GM19455 (cell line): ENCODE measurements around the gene CHRM2.
"Not testable (repeated sequence)": the region's sequence is repeated elsewhere in the genome, so short reads cannot be mapped to it uniquely, and the experiment has no call there.

Experiments
- ATAC-seq: cut with Tn5 transposase; IDR thresholded peaks from one replicate; pipeline ENCODE4 v1.9.1; 2021; ENCODE audit not compliant: unreplicated experiment

Gene CHRM2

GRCh38 chr7:136868496-136869000 is at the start of gene CHRM2:
CHRM2 (plus strand) TSS chr7:136868652; CDS start chr7:137014866, 146,214 bp downstream.
- ATAC-seq: no peak

- not testable (repeated sequence) for ATAC-seq
Observed at GRCh38 chr7:136831398-136831797, 37.1 kb upstream of the CHRM2 start.

DNA sequence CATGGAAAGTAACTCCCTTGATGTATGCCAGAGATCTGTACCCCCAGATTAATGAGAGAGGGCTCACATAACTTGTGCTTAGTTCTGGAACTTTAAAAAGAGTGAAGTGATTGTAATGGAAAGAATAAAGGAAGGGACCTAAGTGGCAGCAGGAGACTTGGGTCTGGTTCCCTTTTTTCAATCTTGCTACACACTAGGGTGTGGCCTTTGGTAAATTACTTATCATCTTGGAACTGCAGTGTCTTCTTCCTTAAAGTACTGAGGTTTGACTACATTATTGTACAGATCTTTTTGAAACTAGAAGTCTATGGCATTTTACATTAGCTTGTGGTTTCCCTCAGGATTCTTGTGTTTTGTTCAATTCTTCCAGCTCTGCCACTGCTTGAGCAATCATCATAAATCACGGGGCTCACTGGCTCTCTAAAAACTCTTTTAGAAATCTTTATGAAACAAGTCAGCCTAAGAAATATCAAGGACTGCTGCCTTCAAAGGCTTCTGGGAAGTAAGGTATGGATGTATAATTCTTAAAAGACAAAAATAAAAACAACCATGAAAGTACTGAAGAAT is 22.5 kb upstream of the CHRM2 start:
- no peak for ATAC-seq

GRCh38 chr7:136847858-136848257 is 20.6 kb upstream of the CHRM2 start:
- ATAC-seq: no peak

DNA sequence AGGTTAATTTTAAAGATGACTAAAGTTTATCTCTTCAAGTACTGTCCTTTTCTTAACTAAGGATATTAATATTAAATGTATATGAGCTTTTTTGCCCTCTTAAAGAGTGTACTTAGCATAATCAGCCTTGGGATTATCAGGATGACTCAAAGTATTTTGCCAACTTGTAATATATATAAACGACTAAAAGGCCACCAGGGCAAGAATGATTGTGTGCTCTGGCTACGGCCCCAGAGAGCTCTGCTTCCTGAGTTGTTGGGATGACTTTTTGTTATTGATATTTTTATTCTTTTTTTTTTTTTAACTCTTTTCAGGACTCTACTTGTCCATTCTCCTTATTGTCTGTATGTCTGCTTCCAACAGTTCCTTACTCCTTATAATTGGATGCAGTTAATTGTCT is 14.8 kb upstream of the CHRM2 start:
- no peak for ATAC-seq

GRCh38 chr7:136857573-136857972 is 10.9 kb upstream of the CHRM2 start:
- ATAC-seq: no peak

- ATAC-seq: no peak
Observed at GRCh38 chr7:136859803-136860202, 8.6 kb upstream of the CHRM2 start.

DNA sequence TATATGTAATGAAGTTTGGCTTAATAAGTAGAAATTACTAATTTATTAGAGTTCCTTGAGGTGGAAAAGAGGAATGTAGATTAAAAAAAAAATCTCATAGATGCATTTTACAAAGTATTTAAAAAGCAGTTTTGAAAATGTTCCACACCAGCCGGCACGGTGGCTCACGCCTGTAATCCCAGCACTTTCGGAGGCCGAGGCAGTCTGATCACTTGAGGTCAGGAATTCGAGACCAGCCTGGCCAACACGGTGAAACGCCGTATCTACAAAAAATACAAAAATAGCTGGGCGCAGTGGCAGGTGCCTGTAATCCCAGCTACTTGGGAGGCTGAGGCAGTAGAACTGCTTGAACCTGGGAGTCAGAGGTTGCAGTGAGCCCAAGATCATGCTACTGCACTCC is 3.2 kb upstream of the CHRM2 start:
- ATAC-seq: no peak

GRCh38 chr7:136865777-136866176 is 2.7 kb upstream of the CHRM2 start:
- no peak for ATAC-seq

- no peak for ATAC-seq
Observed at GRCh38 chr7:136869001-136869961, 829 bp downstream of the CHRM2 start.

GRCh38 chr7:136869991-136870865 is 1.8 kb downstream of the CHRM2 start:
- no peak for ATAC-seq

DNA sequence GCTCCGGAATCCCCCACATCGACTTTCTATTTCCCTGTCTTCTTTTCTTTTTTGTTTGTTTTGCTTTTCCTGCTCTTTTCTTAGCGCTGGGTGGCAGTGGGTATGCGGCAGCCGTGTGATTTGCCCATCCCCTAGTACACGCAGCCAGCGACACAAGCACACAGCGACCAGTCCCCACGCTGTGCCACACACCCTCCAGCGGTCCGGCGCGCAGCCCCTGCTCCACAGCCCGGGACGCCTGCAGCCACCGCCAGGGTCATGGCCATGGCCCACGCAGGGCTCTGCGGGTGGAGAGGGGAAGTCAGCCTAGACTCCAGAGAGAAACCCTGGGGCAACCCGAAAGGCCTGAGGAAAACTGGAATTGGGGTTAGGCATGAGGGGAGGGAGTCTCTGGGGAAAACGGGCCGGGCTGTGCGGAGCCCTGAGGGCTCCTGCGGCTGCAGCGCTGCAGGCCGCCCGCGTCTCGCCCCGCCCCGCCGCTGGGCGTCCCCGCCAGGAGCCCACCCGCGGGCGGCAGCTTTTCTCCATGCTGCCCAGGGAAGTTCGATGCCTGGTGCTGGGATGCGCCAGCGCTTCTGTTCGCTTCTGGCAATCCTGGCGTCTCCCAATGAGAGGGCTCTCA is 2.5 kb downstream of the CHRM2 start:
- no peak for ATAC-seq

- no peak for ATAC-seq
Observed at GRCh38 chr7:136874393-136875032, 6.1 kb downstream of the CHRM2 start.

- no peak for ATAC-seq
Observed at GRCh38 chr7:136877509-136877908, 9.1 kb downstream of the CHRM2 start.

GRCh38 chr7:136877990-136878389 is 9.5 kb downstream of the CHRM2 start:
- no peak for ATAC-seq

- ATAC-seq: no peak
Observed at GRCh38 chr7:136878878-136879277, 10.4 kb downstream of the CHRM2 start.

GRCh38 chr7:136883046-136883445 is 14.6 kb downstream of the CHRM2 start:
- no peak for ATAC-seq

DNA sequence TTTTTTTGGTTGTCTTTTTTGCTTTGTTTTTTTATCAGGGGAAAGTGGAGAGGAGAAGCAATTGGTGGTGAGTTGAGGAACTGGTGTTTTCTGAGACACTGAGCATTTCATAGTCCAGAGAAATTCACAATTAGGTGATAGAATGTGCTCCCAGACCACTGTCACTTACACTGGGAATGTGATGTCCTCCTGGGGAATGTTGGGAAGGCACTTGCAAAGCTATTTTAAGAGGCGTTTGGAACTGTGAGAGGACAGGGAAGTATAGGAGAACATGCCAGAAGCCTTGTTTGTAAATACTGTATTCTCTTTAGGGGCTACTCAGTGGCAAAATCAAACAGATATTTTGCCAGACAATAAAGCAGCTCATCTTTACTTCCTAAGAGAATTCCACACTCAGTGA is 16.0 kb downstream of the CHRM2 start:
- no peak for ATAC-seq

DNA sequence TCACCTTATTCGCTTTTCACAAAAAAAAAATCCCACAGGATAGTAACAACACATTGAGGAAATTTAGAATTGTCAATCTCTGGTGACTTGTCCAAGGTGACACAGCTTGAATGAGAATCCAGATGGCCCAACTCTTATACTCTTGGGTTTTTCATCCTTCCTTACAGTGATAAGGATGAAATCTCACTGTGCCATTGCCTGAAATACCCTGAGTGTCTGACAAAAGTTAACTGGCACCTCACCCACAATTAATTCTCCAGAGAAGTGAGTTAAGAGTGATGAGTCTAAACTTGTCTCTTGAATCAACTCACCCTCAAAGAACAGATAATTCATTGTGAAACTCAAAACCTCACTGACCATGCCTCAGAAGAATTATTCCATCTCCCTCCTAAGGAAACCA is 18.9 kb downstream of the CHRM2 start:
- no peak for ATAC-seq

DNA sequence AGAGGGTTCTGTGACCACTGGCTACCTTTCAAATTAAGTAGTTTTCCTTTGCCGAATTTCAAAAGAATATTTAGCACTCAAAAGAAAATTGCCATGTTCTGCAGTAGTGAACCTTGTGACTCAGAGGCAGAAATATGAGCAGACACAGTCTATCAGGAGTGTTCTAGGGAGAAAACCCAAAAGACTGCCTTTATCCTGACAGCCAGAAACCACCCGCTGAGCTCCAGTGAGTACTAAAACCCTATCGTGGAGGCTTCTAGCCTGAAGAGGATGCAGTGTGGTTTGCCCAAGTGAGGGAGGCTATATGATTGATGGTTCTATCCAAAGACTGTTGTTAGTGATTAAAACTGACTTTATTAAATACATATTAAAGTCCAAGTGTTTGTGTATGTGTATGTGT is 21.9 kb downstream of the CHRM2 start:
- ATAC-seq: no peak
